Hepatic stellate cell (primary cell): ENCODE results near the gene CDH23.

Source experiments
- DNase-seq: peaks from one replicate; pipeline ENCODE4 v3.0.0; 2011; ENCODE audit warnings: low spot score

Gene CDH23

GRCh38 chr10:71486484-71487114, 89.9 kb downstream of the CDH23 start:
- DNase-seq, result no peak

GRCh38 chr10:71487726-71488125, 91.0 kb downstream of the CDH23 start:
- DNase-seq, result no peak

GRCh38 chr10:71489077-71489476, 92.4 kb downstream of the CDH23 start:
- no peak for DNase-seq

GRCh38 chr10:71492872-71493271, 96.2 kb downstream of the CDH23 start:
- DNase-seq, result no peak

- no peak for DNase-seq
These were observed 97.0 kb downstream of the CDH23 start for GRCh38 chr10:71493741-71494140.

GRCh38 chr10:71494476-71494875, 97.8 kb downstream of the CDH23 start:
- no peak for DNase-seq

GRCh38 chr10:71494980-71495381, 98.3 kb downstream of the CDH23 start:
- no peak for DNase-seq

- DNase-seq, result no peak
These were observed 100.4 kb downstream of the CDH23 start for GRCh38 chr10:71496927-71497762.

GRCh38 chr10:71497763-71498326, 101.1 kb downstream of the CDH23 start:
- no peak for DNase-seq

GRCh38 chr10:71501402-71501801, 104.7 kb downstream of the CDH23 start:
- no peak for DNase-seq

GRCh38 chr10:71502190-71502589, 105.5 kb downstream of the CDH23 start:
- DNase-seq, result no peak

- DNase-seq, result no peak
These were observed 106.1 kb downstream of the CDH23 start for GRCh38 chr10:71502851-71503250.

GRCh38 chr10:71504168-71504567, 107.4 kb downstream of the CDH23 start:
- DNase-seq, result no peak

GRCh38 chr10:71504570-71504969, 107.8 kb downstream of the CDH23 start:
- no peak for DNase-seq

GRCh38 chr10:71505862-71506261, 109.1 kb downstream of the CDH23 start:
- no peak for DNase-seq

GRCh38 chr10:71509444-71509843, 112.7 kb downstream of the CDH23 start:
- no peak for DNase-seq

GRCh38 chr10:71511206-71511605, 114.5 kb downstream of the CDH23 start:
- no peak for DNase-seq

GRCh38 chr10:71512312-71512711, 115.6 kb downstream of the CDH23 start:
- DNase-seq, result no peak

GRCh38 chr10:71512761-71513539, 116.2 kb downstream of the CDH23 start:
- no peak for DNase-seq

GRCh38 chr10:71513540-71513853, 116.8 kb downstream of the CDH23 start:
- DNase-seq, result no peak

- DNase-seq, result no peak
These were observed 117.2 kb downstream of the CDH23 start for GRCh38 chr10:71513936-71514335.

- no peak for DNase-seq
These were observed 118.9 kb downstream of the CDH23 start for GRCh38 chr10:71515531-71516172.
